Activated CD4-positive, CD25-positive, alpha-beta regulatory T cell treated with anti-CD3 and anti-CD28 coated beads, Interleukin-2, amount 50 U/mL, for 24 hours (primary cell): Measurements from ENCODE around the gene SERPINB1.
"Not testable (repeated sequence)": the region's sequence is repeated elsewhere in the genome, so short reads cannot be mapped to it uniquely, and the experiment has no call there.

ENCODE experiments used
- ATAC-seq, 2 donors: fragments of 150-1000 bp; cut with Tn5 transposase; one replicate each; pipeline ENCODE4 v1.10.0; 2021; ENCODE audit warnings: mild to moderate bottlenecking in 1 of 2, moderate library complexity in 1 of 2

The SERPINB1 gene

DNA sequence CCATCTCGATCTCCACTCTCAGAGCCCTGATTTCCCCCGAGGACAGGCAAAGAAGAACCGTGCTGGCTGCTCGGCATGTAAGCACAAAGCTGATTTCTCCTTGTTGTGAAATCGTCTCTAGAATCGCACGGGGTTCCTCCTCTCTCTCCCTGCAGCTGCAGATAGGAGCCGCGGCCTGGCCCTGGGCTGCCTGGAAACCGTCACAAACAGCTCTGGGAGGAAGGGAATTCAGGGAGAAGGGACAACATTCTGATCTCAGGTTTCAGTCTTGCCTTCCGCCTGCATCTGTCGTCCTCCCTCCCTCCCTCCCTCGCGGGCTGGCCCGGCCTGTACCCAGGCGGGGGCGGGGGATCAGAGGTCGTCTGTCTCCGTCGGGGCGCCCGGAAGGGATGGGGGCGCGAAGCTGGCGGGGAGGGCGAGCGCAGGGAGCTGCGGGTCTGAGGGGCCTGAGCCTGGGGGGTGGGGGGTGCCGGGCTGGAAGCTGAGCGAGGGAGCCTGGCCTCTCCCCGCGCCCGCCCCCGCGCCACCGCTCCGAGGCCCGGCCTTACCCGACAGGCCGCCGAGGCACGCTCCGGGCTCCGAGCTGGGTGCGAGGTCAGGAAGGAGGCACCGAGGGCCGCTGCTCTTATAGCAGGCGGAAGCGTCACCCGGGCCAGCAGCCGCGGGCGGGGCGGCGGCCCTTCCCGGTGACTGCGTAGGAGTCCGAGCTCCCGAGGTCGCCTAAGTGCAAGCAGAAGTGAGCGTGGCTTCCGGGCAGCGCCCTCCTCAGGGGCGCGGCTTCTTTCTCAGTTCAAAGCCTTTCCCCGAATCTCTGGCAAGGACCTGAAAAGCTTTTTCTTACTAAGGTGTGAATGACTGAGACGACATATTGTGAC is at the start of gene SERPINB1:
Gene SERPINB1, minus strand, starts transcription at position 600 of the 875 bp plus-strand sequence. CDS start 1,277 bp downstream, outside the sequence.
- peak; percentile 73 to 78 for ATAC-seq

DNA sequence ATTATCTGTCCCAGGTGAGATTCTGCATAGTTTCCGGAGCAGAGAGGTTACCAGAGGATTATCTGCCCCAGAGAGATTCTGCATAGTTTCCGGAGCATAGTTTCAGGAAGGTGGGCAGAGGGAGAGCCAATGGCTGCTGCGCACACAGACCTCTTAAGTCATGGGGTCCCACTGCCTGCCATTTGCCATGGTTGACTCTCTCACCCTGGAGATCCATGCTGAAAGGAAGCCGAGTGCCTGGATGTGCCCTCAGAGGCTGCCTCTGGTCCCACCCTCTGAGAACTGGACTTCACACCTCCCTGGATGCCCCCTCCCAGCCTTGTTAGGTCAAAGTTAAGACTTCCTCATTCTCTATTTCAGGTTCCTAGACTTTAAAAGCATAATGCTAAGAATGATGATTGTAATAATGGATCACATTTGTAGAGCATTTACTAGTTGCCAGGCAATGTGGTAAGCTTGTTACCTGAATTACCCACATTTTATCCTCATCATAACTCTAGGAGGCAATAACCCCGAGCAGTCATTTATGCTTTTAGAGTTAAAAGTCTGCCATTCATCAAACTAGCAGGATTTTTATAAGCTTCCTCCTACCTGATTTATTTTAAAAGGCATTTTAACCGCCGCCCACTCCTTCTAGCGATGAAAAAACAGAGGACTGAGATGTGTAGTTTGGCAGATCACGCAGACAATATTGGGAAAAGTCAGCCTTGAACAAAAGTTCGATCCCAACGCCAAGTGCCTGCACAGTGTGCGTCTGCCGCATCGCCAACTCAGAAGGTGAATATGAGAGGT is 49.5 kb upstream of the SERPINB1 start:
- no peak for ATAC-seq

DNA sequence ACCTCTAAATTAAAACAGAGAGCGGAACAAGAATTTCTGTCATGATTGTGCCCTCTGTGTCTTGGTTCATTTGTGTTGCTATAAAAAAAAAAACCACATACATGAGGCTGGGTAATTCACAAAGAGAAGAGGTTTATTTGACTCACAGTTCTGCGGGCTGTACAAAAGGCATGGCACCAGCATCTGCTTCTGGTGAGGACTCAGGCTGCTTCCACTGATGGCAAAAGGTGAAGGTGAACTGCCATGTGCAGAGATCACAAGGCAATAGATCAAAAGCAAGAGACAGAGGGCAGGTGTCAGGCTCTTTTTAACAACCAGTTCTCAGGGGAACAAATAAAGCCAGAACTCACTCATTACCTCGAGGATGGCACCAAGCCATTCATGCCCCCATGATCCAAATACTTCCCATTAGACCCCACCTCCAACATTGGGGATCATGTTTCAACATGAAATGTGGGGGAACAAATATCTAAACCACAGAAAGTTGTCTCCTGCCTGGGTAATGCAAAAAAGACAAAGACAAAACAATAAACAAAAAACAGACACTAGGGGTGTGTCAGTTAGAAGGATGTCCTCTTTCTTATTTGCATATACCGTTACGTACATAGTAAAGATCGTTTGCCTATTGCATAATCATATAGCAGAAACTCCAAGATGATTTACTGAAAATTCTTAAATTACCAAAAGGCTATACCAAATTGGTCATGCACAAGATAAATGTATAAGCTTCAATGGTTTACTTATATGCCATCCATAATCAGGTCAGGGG is 44.5 kb upstream of the SERPINB1 start:
- ATAC-seq = peak; percentile 58 to 64

DNA sequence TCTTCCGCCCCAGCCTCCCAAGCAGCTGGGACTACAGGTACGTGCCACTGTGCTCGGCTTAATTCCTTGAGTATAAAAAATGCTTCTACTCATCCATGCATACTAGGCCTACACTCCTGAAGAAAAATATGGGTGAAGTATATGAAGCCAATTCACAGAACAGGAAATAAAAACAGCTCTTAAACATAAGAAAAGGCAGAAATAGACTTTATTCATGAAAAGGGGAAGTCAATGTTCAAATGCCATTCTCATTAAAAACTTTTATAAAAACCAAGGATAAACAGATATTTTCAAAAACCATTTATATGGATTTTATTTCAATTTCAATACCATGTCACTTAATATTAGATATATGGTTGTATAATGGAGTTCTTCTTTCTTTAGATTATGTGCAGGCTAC is 43.1 kb upstream of the SERPINB1 start:
- ATAC-seq = no peak

DNA sequence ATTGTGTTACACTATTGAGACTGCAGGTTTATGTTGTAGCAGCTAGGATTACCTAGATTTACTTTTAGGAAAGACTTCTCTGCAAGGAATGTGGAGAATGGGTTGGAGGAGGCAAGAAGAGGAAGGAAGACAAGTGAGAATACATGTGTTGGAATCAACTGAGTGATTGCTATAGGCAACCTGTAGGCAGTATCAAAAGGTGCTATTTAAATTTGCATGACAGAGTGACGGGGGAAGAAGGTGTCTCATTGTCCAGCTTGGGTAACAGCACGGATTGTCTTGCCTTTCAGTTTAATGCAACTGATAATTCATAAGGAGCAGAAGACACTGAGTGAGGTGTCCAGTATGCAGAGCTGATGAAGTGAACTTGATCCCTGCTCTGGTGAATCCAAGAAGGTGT is 42.0 kb upstream of the SERPINB1 start:
- ATAC-seq = no peak

DNA sequence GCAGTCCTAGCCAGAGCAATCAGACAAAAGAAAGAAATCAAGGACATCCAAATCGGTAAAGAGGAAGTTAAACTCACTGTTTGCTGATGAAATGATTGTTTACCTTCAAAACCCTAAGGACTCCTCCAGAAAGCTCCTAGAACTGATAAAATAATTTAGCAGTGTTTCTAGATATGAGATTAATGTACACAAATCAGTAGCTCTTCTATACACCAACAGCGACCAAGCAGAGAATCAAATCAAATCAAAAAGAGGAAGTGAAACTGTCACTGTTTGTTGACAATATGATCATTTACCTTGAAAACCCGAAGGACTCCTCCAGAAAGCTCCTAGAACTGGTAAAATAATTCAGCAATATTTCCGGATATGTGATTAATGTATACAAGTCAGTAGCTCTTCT is 39.8 kb upstream of the SERPINB1 start:
- ATAC-seq = no peak

DNA sequence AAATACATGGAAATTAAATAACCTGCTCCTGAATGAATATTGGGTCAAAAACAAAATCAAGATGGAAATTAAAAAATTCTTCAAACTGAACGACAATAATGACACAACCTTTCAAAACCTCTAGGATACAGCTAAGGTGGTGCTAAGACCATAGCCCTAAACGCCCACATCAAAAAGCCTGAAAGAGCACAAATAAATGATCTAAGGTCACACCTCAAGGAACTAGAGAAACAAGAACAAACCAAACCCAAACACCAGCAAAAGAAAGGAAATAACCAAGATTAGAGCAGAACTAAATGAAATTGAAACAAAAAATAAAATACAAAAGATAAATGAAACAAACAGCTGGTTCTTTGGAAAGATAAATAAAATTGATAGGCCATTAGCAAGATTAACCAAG is 38.5 kb upstream of the SERPINB1 start:
- ATAC-seq = not testable (repeated sequence)

DNA sequence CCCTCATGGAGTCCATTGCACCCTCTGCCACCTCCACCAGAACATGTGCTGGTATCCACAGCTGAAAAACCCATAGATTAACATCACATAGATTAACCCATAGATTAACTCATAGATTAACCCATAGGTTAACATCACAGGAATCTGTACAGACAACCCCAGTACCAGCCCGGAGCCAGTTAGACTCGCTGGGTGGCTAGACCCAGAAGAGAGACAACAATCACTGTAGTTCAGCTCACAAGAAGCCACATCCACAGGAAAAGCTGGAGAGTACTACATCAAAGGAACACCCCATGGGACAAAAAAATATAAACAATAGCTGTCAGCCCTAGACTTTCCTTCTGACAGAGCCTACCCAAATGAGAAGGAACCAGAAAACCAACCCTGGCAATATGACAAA is 36.3 kb upstream of the SERPINB1 start:
- ATAC-seq = no peak

DNA sequence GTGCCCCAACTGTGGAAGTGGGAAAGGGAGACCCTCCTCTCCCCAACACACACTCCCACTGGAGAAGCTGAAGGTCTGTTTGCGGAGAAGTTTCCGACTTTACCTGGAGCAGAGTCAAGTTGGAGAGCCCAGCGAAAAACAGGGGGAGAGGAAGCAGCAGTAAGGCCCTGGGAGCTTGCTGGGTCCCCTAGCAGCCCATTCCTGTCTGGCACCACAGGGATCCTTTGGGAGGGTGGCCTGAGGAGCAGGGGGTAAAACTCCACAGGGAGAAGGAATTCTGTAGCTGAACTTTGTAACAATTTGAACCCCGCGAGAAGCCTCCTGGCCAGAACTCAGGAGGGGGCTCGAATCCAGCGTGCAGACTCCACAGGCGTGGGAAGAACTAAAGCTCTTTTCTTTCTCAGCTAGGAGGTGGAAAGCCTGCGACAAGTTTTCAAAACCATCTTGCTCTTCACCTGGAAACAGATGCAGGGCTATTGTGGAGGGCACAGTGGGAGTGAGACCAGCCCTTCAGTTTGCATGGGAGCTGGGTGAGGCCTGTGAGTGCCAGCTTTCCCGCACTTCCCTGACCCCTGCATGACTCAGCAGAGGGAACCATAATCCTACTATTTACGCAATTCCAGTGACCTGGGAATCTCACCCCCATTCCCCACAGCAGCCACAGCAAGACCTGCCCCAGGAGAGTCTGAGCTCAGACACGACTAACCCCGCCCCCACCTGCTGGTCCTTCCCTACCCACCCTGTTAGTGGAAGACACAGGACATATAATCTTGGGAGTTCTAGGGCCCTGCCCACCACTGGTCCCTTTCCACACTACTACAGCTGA is 35.6 kb upstream of the SERPINB1 start:
- ATAC-seq = no peak

DNA sequence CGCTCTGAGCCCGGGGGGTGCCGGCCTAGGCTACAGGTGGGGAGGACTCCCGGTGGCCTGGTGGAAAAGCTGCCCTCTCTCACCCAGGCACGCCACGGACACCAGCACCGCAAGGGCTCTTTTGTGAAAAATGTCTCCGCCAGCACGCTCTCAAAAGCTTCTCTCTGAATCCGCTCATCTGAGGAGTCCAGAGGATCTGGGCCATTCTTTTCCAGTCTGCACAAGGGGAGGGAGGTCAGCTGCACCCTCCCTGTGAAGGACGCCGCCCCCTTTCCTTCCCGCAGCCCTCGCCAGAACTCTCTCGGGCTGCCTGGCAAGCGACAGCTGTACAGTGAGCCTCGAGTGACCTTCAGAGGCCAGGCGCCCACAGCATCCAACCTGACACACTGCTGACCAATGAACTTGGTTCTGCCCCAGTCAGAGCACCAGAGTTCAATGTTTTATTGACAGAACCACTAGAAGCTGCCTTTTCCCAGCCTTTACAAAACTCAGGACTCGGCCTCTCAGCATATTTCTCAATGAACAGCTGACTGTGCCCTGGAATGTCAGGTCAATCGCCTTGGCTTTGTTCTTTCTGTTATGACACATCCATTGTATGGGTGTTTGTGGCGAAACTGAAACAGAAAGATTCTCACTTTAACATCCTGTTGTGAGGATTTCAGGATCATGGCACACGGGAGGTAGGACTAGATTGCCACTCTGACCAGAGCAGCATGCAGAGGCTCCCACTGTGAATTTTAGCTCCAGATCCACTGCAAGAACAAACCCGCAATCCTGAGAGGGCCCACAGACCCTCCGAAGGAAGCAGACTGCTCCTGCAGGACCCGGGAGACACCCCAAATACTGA is 34.8 kb upstream of the SERPINB1 start:
- peak; percentile 18 to 21 for ATAC-seq

DNA sequence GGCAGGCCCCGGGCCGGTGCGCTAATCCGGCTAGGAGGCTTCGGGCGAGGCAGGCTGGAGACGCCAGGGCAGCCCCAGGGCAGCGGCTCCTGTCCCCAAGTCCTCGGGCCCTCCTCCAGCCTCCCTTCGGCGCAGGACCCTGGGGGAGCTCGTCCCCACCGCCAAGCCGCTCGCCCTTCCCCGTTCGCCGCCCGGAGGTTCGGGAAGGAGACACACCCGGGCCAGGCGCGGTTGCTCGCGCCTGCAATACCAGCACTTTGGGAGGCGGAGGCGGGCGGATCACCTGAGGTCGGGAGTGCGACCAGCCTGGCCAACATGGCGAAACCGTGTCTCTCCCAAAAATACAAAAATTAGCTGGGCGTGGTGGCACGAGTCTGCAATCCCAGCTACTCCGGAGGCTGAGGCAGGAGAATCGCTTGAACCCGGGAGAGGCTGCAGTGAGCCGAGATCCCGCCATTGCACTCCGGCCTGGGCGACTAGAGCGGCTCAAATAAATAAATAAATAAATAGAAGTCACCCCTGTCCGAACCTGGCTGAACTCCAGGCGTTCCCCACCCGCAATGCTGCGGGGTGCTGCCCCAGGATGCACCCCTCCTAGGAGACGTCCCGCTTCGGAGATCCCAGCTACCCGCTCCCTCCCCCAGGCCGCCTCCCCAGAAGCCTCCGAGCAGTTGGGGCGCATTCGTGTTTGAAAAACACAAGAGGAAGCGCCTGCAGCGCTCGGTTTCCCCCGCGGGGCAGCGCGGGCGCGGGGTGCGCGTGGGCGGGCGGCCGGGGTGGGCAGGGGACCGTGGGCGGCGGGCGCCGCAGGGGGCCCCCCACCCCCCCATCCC is 33.9 kb upstream of the SERPINB1 start:
- peak; percentile 31 to 42 for ATAC-seq

DNA sequence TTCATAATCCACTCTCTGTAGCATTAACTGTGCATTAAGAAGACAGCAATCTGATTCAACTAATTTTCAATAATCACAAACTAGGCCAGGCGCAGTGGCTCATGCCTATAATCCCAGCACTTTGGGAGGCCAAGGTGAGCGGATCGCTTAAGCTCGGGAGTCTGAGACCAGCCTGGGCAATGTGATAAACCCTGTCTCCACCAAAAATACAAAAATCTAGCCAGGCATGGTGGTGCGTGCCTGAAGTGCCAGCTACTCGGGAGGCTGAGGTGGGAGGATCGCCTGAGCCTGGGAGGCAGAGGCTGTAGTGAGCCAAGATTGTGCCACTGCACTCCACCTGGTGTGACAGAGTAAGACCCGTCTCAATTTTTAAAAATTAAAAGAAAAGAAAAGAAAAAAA is 32.0 kb upstream of the SERPINB1 start:
- no peak for ATAC-seq

DNA sequence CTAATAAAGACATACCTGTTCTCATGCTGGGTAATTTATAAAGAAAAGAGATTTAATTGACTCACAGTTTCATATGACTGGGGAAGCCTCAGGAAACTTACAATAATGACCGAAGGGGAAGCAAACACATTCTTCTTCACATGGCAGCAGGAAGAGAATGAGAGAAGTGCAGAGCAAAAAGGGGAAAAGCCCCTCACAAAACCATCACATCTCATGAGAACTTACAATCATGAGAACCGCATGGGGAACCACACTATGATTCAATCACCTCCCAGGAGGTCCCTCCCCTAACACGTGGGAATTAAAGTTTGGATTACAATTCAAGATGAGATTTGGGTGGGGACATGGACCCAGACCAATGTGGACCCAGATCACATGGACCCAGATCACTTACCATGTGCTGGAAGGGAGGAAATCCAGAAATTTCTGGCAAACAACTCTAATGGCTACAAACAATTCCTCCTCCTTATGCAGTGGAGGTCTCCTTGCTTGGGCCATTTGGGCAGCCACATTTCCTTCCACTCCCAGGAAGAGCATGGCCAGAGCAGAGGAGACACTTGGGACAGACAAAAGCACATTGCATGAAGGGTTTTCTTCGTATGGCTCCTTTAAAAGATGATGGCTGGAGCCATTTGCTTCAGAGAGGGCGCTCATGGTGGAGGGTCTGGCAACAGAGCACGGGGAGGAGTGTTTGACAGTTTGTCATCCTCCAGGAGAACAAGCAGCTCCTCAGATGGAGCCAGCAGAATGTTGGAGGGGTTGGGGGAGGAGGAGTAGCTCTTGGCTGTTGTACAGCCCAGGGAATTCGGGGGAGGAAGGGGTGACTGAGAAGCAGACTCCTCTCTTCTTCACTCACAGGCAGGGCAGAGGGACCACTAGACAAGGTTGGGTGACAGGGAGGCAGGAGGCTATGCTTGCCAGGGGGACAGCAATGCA is 31.0 kb upstream of the SERPINB1 start:
- no peak for ATAC-seq

DNA sequence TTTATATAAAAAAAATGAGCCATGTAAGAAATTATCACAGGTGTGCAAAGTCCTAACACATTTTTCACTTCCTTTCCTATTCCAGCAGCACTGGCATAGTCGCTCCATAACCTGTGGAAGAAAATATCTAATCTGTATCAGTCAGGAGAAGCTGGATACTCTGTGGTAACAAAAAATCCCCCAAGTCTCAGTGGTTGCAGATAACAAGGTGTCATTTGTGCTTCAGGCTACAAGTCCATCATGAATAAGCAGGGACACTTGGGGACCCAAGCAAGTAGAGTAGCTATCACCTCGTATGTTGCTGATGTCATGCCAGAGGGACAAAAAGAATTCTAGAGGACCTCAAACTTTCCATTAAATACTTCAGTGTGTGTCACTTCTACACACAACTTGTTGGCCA is 30.3 kb upstream of the SERPINB1 start:
- ATAC-seq = no peak

DNA sequence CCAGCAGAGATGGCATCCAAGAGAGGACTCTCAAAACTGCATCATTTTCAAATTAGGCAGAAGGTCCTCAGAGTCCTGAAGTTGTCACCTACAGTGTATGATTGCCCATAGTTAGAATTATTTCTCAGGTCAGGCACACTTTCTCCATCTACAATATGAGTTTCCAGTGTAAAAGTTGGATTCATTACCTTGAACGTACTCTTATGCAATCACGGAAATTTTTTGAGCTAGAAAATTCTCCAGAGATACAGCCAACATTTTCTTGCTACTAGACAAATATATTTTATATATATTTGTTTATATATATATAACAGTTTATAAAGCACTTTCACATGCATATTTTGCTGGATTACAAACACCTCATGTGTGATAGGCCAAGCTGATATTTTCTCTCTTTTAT is 29.4 kb upstream of the SERPINB1 start:
- no peak for ATAC-seq

DNA sequence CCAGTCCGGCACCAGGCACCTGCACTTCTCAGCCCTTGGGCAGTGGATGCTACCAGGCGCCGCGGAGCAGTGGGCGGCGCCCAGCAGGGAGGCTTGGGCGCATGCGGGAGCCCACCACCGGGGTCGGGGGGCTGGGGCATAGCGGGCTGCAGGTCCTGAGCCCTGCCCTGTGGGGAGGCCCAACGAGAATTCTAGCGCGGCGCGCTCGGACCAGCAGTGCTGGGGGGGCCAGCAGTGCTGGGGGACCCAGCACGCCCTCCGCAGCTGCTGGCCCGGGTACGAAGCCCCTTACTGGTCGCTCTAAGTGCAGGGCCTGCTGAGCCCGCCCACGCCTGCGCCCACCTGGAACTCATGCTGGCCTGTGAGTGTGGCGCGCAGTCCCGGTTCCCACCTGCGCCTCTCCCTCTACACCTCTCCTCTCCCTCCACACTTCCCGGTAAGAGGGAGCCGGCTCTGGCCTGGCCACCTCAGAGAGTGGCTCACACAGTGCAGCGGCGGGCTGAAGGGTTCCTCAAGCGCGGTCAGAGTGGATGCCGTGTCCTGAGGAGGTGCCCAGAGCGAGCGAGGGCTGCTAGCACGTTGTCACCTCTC is 28.5 kb upstream of the SERPINB1 start:
- no peak for ATAC-seq

DNA sequence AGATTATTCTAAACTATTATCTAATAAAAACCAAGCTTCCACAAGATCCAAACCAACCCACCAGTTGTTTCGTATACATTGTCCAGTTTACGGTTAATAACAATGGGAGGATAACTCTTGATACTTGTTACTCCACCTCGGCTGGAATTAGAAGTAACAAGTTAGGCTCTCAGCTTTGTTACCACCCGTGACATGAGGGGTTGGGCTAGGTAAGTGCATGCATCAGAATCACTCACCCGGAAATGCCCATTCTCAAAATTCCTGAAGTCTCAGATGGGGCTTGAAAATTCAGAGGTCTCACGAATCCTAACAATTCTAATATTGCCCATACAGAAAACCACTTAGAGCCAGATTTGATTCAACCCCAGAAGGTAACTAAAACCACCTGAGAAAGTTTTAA is 27.0 kb upstream of the SERPINB1 start:
- ATAC-seq = no peak

DNA sequence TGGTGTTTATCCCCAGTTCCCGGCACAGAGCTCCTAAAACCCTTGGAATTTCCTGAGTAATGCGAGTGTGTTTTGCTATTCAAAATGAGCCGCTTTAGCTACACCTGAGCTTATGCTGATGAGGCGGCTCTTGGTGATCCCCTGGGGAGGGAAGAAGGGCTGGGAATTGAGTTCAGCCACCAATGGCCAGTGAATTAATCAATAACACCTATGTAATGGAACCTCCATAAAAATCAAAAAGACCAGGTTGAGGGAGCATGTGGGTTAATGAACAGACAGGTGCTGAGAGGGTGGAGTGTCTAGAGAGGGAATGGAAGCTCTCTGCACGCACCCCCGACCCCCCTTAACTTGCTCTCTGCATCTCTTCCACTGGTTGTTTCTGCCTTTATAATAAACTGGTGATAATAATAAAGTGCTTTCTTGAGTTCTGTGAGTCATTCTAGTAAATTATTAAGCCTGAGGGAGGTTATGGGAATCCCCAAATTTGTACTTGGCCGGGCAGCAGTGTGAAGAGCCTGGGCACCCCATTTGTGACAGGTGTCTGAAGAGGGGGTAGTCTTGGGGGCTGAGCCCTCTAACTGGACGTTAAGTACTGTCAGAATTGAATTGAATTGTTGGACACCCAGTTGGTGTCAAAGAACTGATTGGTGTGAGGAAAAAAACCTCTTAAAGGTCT is 24.6 kb upstream of the SERPINB1 start:
- peak; percentile 6 to 12 for ATAC-seq
